Glutamatergic neuron (in vitro differentiated cells): ENCODE data around the gene HERPUD2. TPM values are rescaled to one million over a fixed set of nuclear protein-coding genes. Genes with fewer than 3 reads are reported as not detected.

Source experiments
- DNase-seq: peaks from one replicate; pipeline ENCODE4 v3.0.0; 2022
- H3K27ac Mint-ChIP-seq: one replicate; pipeline ENCODE4 v1.8.0; 2020; ENCODE audit warnings: mild to moderate bottlenecking, mixed read lengths, inconsistent platforms; ENCODE audit not compliant: unreplicated experiment
- H3K27me3 Mint-ChIP-seq: one replicate; pipeline ENCODE4 v1.8.0; 2020; ENCODE audit warnings: mild to moderate bottlenecking, moderate library complexity, mixed read lengths, inconsistent platforms; ENCODE audit not compliant: unreplicated experiment
- H3K36me3 Mint-ChIP-seq: one replicate; pipeline ENCODE4 v1.8.0; 2020; ENCODE audit warnings: mild to moderate bottlenecking, mixed read lengths, inconsistent platforms; ENCODE audit not compliant: unreplicated experiment
- H3K4me1 Mint-ChIP-seq: one replicate; pipeline ENCODE4 v1.8.0; 2020; ENCODE audit warnings: mild to moderate bottlenecking, low read depth, mixed read lengths, inconsistent platforms; ENCODE audit not compliant: unreplicated experiment
- H3K4me3 Mint-ChIP-seq: one replicate; pipeline ENCODE4 v1.8.0; 2020; ENCODE audit warnings: mild to moderate bottlenecking, mixed read lengths, inconsistent platforms; ENCODE audit not compliant: unreplicated experiment
- H3K9me3 Mint-ChIP-seq: one replicate; pipeline ENCODE4 v1.8.0; 2020; ENCODE audit warnings: mild to moderate bottlenecking, moderate library complexity, mixed read lengths, inconsistent platforms; ENCODE audit not compliant: unreplicated experiment
- total RNA-seq: library from RNA; stranded (reverse); fragmentation: NEBNext Ultra II Directional; extraction: Animal tissue kit (Norgen Biotek cat#: 25700); gene quantifications from one replicate; pipeline ENCODE4 v1.2.1, GENCODE V29; 2021; ENCODE audit not compliant: unreplicated experiment
- TF ChIP-seq, protein P1 (sequence below): fragments of 200-600 bp; sonication (generic); IDR thresholded peaks from one replicate; pipeline ENCODE4 v1.5.0; 2021; ENCODE audit not compliant: partially characterized antibody, unreplicated experiment

The HERPUD2 gene
- total RNA-seq, 1 donor from 2014 or later: 28.2 TPM

DNA sequence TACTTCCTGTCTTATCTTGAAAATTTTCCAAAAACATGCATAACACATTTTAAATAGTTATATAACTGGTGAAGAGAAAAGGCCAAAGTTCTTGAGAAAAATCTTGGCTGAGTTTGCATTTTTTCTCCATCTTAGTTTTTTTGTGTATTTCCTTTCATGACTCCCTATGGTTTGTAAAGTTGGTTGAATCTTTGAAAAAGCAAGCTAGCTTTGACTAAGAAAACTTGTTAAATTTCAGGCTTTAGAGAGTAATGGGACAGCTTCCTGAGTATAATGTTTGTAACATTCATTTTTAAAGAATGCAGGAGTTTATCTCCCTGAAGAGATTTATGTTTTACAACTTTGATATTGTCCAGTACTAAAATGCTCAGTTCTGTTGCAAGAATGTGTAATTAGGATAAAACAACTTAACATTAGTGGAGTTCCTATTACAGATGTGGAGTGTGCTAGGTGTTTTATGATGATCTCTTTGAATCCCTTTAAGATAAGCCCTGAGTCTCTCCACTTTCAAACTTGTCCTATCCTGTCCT, 11.1 kb upstream of the HERPUD2 start:
- TF ChIP-seq, protein P1, sequence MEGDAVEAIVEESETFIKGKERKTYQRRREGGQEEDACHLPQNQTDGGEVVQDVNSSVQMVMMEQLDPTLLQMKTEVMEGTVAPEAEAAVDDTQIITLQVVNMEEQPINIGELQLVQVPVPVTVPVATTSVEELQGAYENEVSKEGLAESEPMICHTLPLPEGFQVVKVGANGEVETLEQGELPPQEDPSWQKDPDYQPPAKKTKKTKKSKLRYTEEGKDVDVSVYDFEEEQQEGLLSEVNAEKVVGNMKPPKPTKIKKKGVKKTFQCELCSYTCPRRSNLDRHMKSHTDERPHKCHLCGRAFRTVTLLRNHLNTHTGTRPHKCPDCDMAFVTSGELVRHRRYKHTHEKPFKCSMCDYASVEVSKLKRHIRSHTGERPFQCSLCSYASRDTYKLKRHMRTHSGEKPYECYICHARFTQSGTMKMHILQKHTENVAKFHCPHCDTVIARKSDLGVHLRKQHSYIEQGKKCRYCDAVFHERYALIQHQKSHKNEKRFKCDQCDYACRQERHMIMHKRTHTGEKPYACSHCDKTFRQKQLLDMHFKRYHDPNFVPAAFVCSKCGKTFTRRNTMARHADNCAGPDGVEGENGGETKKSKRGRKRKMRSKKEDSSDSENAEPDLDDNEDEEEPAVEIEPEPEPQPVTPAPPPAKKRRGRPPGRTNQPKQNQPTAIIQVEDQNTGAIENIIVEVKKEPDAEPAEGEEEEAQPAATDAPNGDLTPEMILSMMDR: no peak
- no peaks in the 10 kb centered on the region for H3K36me3 Mint-ChIP-seq
- H3K9me3 Mint-ChIP-seq: no peaks in the 10 kb centered on the region
- no peak overlapping the region for H3K4me3 Mint-ChIP-seq
- no peaks in the 10 kb centered on the region for H3K27me3 Mint-ChIP-seq
- no peak for DNase-seq
- H3K4me1 Mint-ChIP-seq: no peaks in the 10 kb centered on the region
- H3K27ac Mint-ChIP-seq: no peak overlapping the region

DNA sequence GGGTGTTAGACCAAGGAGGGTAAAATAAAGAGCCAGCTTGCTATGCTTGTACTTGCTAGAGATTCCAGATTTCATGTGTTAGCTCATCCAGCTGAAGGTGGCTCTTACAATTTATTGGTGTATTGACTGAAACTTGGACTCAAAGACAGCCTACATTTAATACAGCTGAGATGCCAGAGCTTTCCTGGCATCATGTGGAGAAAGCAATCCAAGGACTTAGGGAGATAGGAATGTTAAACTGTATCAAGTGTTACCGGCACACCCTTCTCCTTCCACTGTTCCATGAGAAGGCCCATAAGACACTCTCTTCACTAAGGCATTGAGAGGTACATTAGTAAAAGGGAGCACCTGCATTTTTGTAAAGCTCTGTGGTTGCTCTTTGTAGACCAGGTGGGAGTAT, 9.3 kb upstream of the HERPUD2 start:
- Mint-ChIP-seq H3K9me3 (no peaks in the 10 kb centered on the region), H3K4me3 (no peak overlapping the region), H3K36me3 (no peaks in the 10 kb centered on the region), H3K4me1 (no peaks in the 10 kb centered on the region), H3K27ac (no peak overlapping the region), H3K27me3 (no peaks in the 10 kb centered on the region)
- TF ChIP-seq, protein P1: no peak
- no peak for DNase-seq

DNA sequence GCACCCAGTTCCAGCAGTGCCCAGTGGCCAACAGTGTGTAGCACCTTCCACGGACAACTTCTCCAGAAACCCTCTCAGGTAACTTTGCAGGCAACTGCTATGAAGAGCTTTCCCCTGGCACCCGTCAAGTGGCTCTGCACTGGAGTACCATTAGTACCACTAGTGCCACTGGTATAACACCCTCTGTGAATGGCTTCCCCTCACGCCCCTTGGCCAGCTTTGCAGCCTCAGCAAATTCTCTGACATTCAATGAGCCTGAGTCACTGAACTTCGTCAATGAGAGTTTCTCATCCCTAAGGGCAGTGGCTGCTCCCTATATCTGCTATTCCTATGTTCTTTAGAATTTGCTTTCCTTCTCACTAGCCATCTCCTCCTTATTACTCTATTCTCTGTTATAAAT, 7.6 kb upstream of the HERPUD2 start:
- Mint-ChIP-seq H3K4me1 (no peaks in the 10 kb centered on the region), H3K9me3 (no peaks in the 10 kb centered on the region), H3K27ac (no peak overlapping the region), H3K27me3 (no peaks in the 10 kb centered on the region), H3K4me3 (no peak overlapping the region), H3K36me3 (no peaks in the 10 kb centered on the region)
- no peak for DNase-seq
- TF ChIP-seq, protein P1: no peak

DNA sequence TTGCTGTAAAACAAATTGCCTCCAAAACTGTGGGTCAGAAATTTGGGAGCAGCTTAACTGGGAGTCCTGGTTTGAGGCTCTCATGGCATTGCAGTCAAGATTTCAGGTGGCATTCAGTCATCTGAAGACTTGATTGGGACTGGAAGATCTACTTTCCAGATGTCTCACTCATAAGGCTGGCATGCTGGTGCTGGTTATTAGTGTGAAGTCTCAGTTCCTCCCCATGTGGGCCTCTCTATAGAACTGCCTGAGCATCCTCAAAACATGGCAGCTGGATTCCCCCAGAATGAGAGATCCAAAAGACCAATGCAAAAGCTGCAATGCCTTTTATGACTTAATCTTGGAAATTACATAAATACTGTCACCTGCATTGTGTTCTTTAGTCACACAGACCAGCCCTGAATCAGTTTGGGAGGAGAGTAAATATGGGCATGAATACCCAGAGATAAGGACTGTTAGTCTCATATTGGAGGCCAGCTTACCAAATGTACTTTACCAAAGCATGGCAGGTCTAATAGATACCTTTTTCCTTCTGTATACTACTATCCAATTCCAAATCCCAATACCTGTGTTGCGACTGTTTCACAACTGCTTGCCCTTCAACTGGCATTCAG, 6.5 kb upstream of the HERPUD2 start:
- no peaks in the 10 kb centered on the region for H3K36me3 Mint-ChIP-seq

DNA sequence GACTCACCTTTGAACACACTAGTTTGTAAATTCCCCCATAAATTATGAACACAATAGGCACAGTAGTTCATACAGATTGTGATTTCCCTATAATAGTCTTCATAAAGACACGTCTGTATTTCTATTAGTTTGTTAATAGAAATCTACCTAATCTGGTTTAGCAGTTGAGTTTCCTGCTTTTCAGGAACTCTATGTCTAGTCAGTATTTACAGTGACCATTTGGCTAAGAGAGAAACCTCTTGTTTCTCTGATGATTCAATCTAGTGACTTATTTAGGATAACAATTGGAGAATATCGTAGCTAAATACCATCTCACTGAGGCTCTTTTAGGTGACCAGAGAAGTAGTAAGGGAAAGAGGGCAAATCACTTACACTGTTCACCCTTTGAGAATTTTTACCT, 5.9 kb upstream of the HERPUD2 start:
- no peak for DNase-seq
- H3K27ac Mint-ChIP-seq: no peak overlapping the region
- no peaks in the 10 kb centered on the region for H3K9me3 Mint-ChIP-seq
- TF ChIP-seq, protein P1: no peak
- no peak overlapping the region for H3K4me3 Mint-ChIP-seq
- no peaks in the 10 kb centered on the region for H3K4me1 Mint-ChIP-seq
- H3K27me3 Mint-ChIP-seq: no peaks in the 10 kb centered on the region
- H3K36me3 Mint-ChIP-seq: no peaks in the 10 kb centered on the region

More for the DNA sequence above, 6.5 kb upstream of the HERPUD2 start:
- no peak for DNase-seq
- no peaks in the 10 kb centered on the region for H3K27me3 Mint-ChIP-seq
- no peak overlapping the region for H3K4me3 Mint-ChIP-seq
- no peaks in the 10 kb centered on the region for H3K4me1 Mint-ChIP-seq
- TF ChIP-seq, protein P1: no peak
- H3K27ac Mint-ChIP-seq: no peak overlapping the region
- H3K9me3 Mint-ChIP-seq: no peaks in the 10 kb centered on the region
